Heart left ventricle (tissue), 16 donors: Measurements from ENCODE around the gene DNAI2. TPM values are rescaled to one million over a fixed set of nuclear protein-coding genes. Genes with fewer than 3 reads are reported as not detected.

ENCODE experiments used
- ATAC-seq, 4 donors: fragments of 200-7000 bp; cut with Tn5 transposase; one replicate each; pipeline ENCODE4 v1.9.1; 2020 to 2022; ENCODE audit warnings: moderate library complexity in 4 of 4, mild to moderate bottlenecking in 3 of 4, moderate number of reproducible peaks in 1 of 4
- DNase-seq, 5 donors: peaks; one replicate each; pipeline ENCODE4 v3.0.0-alpha.2; 2020
- H3K27ac ChIP-seq, 12 donors: fragments of 200-600 bp; sonication (generic) in 4 of 12; one replicate each; pipeline versions ENCODE4 v1.5.0 to v1.8.0; 2016 to 2022; ENCODE audit warnings: mild to moderate bottlenecking in 2 of 12
- H3K27me3 ChIP-seq, 9 donors: fragments of 200-600 bp; sonication (generic) in 2 of 9; one replicate each; pipeline versions ENCODE4 v1.5.1 to v1.8.0; 2016 to 2022; ENCODE audit warnings: mild to moderate bottlenecking in 3 of 9
- H3K36me3 ChIP-seq, 9 donors: fragments of 200-600 bp; sonication (generic) in 2 of 9; one replicate each; pipeline versions ENCODE4 v1.5.0 to v1.8.0; 2018 to 2022; ENCODE audit warnings: mild to moderate bottlenecking in 2 of 9
- H3K4me1 ChIP-seq, 12 donors: fragments of 200-600 bp; sonication (generic) in 4 of 12; one replicate each; pipeline versions ENCODE4 v1.5.0 to v1.8.0; 2016 to 2022; ENCODE audit warnings: mild to moderate bottlenecking in 3 of 12
- H3K4me3 ChIP-seq, 12 donors: fragments of 200-600 bp; sonication (generic) in 4 of 12; one replicate each; pipeline versions ENCODE4 v1.5.0 to v1.8.0; 2017 to 2022; ENCODE audit warnings: mild to moderate bottlenecking in 9 of 12, moderate library complexity in 4 of 12
- H3K9me3 ChIP-seq, 12 donors: fragments of 200-600 bp; sonication (generic) in 4 of 12; one replicate each; pipeline versions ENCODE4 v1.5.0 to v1.8.0; 2016 to 2022; ENCODE audit warnings: mild to moderate bottlenecking in 1 of 12
- POLR2A ChIP-seq, 2 donors: fragments of 450-650 bp; IDR thresholded peaks; one replicate each; pipeline ENCODE4 v1.6.1; 2017; ENCODE audit warnings: antibody characterized with exemption in 2 of 2, mild to moderate bottlenecking in 2 of 2, moderate library complexity in 2 of 2
- WGBS, 4 donors: extraction: QIAGEN DNeasy Blood & Tissue Kit in 2 of 4; methylation state at CpG; one replicate each; pipeline versions ENCODE4 v1.1.5 to v1.1.7; 2013 to 2018; 5-methylcytosine and 5-hydroxymethylcytosine counted together
- intact Hi-C, 10 donors: fragments of 100-400 bp; cut with DNase I; formaldehyde crosslinking; loops; one replicate each; pipeline versions ENCODE4 v1.11.1 to v1.14.2; 2022
- polyA plus RNA-seq, 2 donors: library from polyadenylated mRNA; stranded (reverse); fragments of 200-250 nt; gene quantifications; one replicate each; pipeline ENCODE4 v1.2.3, GENCODE V29; 2013
- total RNA-seq, 9 donors: library from RNA; depleted of rRNA in 2 of 9; stranded (reverse); fragments of >200 nt in 2 of 9; fragmentation: NEBNext Ultra II Directional in 3 of 9; extraction: Animal tissue kit (Norgen Biotek cat#: 25700) in 3 of 9; gene quantifications; one replicate each; pipeline versions ENCODE4 v1.1.0 to v1.2.4, GENCODE V29; 2016 to 2023
- TF ChIP-seq, protein P1 (sequence below), 12 donors: fragments of 200-600 bp; sonication (generic) in 4 of 12; IDR thresholded peaks; one replicate each; pipeline versions ENCODE4 v1.5.0 to v1.8.0; 2018 to 2022; ENCODE audit warnings: antibody characterized with exemption in 12 of 12, mild to moderate bottlenecking in 5 of 12
- donor health status: ischemic (EF 13 %, LVEDD 7.1; RV severe dilation, severe dysfunction).
- donor health status: healthy with polysubstance abuse.
- donor health status: DM: no; HTN: yes; CAD: no.
- donor health status: DM: no; HTN: no; CAD: no.
- donor health status: ischemic (EF 25% LVEDD 6.9; RV normal size, moderate dysfunction).
- donor health status: ischemic (EF 25% LVEDD 5.7; RV mildly dilated, moderate dysfunction).
- donor health status: healthy.
- donor health status: DM: yes; HTN: yes; CAD: no.
- donor health status: ischemic (EF 35%, LVEDD 5.7; RV mildly dilated, moderate dysfunction).
- donor health status: nonischemic (EF 11% LVEDD 7.7; RV severe dilation, severe dysfunction).
- donor health status: DM: yes; HTN: yes; CAD: no.
- donor health status: PGD.
- donor health status: ischemic (EF 29% LVEDD 5.4; RV normal size, mild dysfunction).
- donor health status: nonischemic (EF 23%, LVEDD 6.1; RV moderate dilation, normal function).

DNAI2 gene
- total and polyA plus RNA-seq, 11 donors: not detected

DNA sequence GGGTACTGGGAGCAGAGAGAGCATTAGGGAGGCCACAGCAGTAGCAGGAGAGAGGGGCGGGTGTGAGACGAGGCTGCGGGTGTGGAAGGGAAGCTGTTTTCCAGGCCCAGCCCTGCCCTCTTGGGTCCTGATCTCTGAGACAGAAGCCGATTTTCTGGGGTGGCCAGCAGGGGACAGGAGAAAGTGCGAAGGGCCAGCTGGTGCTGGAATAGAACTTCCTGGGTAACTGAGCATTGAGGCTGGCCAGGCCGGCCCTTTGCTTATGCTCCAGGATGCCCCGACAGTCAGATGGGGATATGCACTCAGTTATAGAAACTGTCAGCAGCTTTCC, 86.8 kb downstream of the DNAI2 start:
- Histone ChIP-seq H3K4me1 (peaks cover 0 to 24% (median 7%) of the 10 kb centered on the region in 12 donors), H3K4me3 (no peak overlapping the region), H3K36me3 (no peaks in the 10 kb centered on the region), H3K27me3 (peaks cover 19 to 67% (median 58%) of the 10 kb centered on the region in 9 donors), H3K9me3 (no peaks in the 10 kb centered on the region), H3K27ac (no peak overlapping the region)
- DNase-seq (no peak), ATAC-seq (no peak)
- no peak for TF ChIP-seq POLR2A (IDR thresholded peaks at IDR 0.05)
- TF ChIP-seq, protein P1, sequence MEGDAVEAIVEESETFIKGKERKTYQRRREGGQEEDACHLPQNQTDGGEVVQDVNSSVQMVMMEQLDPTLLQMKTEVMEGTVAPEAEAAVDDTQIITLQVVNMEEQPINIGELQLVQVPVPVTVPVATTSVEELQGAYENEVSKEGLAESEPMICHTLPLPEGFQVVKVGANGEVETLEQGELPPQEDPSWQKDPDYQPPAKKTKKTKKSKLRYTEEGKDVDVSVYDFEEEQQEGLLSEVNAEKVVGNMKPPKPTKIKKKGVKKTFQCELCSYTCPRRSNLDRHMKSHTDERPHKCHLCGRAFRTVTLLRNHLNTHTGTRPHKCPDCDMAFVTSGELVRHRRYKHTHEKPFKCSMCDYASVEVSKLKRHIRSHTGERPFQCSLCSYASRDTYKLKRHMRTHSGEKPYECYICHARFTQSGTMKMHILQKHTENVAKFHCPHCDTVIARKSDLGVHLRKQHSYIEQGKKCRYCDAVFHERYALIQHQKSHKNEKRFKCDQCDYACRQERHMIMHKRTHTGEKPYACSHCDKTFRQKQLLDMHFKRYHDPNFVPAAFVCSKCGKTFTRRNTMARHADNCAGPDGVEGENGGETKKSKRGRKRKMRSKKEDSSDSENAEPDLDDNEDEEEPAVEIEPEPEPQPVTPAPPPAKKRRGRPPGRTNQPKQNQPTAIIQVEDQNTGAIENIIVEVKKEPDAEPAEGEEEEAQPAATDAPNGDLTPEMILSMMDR (IDR thresholded peaks at IDR 0.05): no peak
- intact Hi-C loops: loop anchor here (1.0 to 10.0 kb wide), 13 partner anchors 54 to 244 kb away; partner anchors contain the start of genes TTYH2 (in 3 of the 10) and RPL38 (in 2 of the 10)
- WGBS, 4 donors: 46 to 57% (median 54%) methylated on average over 7 of the region's 7 CpGs

DNA sequence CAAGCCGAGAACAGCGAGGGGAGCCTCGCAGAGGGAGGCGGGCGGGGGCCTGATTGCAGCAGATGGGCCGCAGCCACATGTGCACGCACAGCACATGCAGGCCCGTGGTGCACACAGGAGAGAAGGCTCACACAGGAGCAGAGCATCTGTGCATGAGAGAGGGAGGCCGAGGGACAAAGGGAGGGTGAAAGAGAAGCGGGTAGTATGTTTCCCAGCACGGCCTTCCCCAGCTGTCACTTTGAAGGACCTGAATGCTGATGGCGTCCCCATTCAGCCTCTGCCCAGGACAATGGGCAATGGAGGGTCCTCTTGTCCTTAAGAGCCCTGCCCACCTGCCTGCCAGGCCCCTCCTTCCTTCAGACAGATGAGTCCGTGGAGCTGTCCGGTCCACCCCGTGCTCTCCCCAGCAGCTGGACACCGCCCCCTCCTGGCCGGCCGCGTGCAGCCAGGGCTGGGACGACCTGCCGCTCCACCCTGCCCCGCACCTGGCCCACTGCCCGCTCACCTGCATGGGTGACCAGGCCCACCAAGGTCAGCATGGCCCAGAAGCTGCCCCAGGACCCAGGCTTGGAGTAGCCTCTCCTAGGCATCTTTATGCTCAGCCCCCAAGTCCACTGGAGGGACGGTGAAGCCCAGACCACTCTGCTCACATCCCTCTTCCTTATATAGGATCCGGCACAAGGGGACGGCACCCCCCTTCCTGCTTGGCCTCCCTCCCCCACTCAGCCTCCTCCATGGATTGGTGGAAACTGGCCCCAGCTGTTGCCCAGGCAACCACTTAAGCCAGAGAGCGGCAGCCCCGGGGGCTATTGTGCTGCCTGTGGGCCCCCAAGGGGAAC, 87.4 kb downstream of the DNAI2 start, which contains the start of gene BTBD17:
Gene BTBD17 (minus strand): TSS at position 639 of the 839 bp plus-strand sequence. CDS start 49 bp downstream, at position 590.
- intact Hi-C loops: loop anchor here (1.0 to 10.0 kb wide), 13 partner anchors 54 to 243 kb away; partner anchors contain the start of genes TTYH2 (in 3 of the 10) and RPL38 (in 2 of the 10)
- TF ChIP-seq, protein P1 (IDR thresholded peaks at IDR 0.05): peak; percentile 63 to 84 (median 76)
- TF ChIP-seq POLR2A (IDR thresholded peaks at IDR 0.05): no peak
- H3K27ac ChIP-seq: no peak within 1 kb of the TSS
- ATAC-seq: peak; percentile 79 to 91 (median 82)
- no peaks in the 10 kb centered on the region for H3K9me3 ChIP-seq
- DNase-seq: peak; percentile 54 to 81 (median 61)
- H3K4me3 ChIP-seq: no peak within 1 kb of the TSS
- H3K27me3 ChIP-seq: peaks cover 18 to 61% (median 52%) of the 10 kb centered on the region in 9 donors
- H3K36me3 ChIP-seq: no peaks in the 10 kb centered on the region
- WGBS, 4 donors: 20 to 35% (median 28%) methylated on average over 18 to 28 of the region's 28 CpGs
- H3K4me1 ChIP-seq: peaks cover 0 to 24% (median 7%) of the 10 kb centered on the region in 12 donors

DNA sequence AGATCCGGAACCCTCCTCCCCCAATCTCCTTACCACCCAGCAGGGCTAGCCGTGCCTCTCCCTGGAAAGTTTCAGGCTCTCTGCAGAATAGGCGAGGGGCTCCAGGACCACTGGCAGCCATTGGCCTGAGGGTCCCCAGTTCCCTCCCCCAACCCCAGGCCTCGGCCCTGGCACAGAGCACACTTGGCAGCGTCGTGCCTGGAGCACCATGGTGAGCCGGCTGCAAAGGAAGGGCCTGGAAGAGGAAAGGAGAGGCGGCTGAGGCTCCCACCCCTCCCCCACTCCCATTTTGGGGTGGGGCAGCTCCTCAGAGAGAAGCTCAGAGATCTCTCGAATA, 88.0 kb downstream of the DNAI2 start:
- intact Hi-C loops: loop anchor here in 8 of 10 donors (5.0 to 10.0 kb wide), 8 partner anchors 55 to 243 kb away; partner anchors contain the start of genes TTYH2 (in 3 of the 8) and RPL38 (in 1 of the 8)
- no peak for ATAC-seq

More for the DNA sequence above, 88.0 kb downstream of the DNAI2 start:
- H3K4me3 ChIP-seq: no peak overlapping the region
- no peak overlapping the region for H3K27ac ChIP-seq
- H3K9me3 ChIP-seq: no peaks in the 10 kb centered on the region
- no peak for DNase-seq
- WGBS, 4 donors: 11 to 18% (median 12%) methylated on average over 1 to 9 of the region's 9 CpGs
- H3K4me1 ChIP-seq: peaks cover 0 to 18% (median 5%) of the 10 kb centered on the region in 12 donors
- H3K27me3 ChIP-seq: peaks cover 12 to 57% (median 49%) of the 10 kb centered on the region in 9 donors
- no peaks in the 10 kb centered on the region for H3K36me3 ChIP-seq
- TF ChIP-seq, protein P1 (IDR thresholded peaks at IDR 0.05): no peak
- no peak for TF ChIP-seq POLR2A (IDR thresholded peaks at IDR 0.05)
